T-helper 1 cell treated with Interleukin-12 subunit alpha and Interleukin-12 subunit beta and Interleukin-4 antibody, amounts not matched to agents 30 μg/mL and 1 μg/mL, for 36 hours (primary cell): ENCODE measurements around the gene CCNT1.
"Not testable (repeated sequence)": the region's sequence is repeated elsewhere in the genome, so short reads cannot be mapped to it uniquely, and the experiment has no call there.

Experiments
- H3K27ac Mint-ChIP-seq: one replicate; pipeline ENCODE4 v1.8.0; 2021; ENCODE audit warnings: mild to moderate bottlenecking, mixed read lengths
- H3K27me3 Mint-ChIP-seq: one replicate; pipeline ENCODE4 v1.8.0; 2021; ENCODE audit warnings: low read depth, mixed read lengths
- H3K36me3 Mint-ChIP-seq: one replicate; pipeline ENCODE4 v1.8.0; 2021; ENCODE audit warnings: low read depth, mixed read lengths
- H3K4me1 Mint-ChIP-seq: one replicate; pipeline ENCODE4 v1.8.0; 2021; ENCODE audit warnings: low read depth, mixed read lengths
- H3K4me3 Mint-ChIP-seq: one replicate; pipeline ENCODE4 v1.8.0; 2021; ENCODE audit warnings: mild to moderate bottlenecking, moderate library complexity, mixed read lengths
- H3K9me3 Mint-ChIP-seq: one replicate; pipeline ENCODE4 v1.8.0; 2021; ENCODE audit warnings: mixed read lengths

Gene CCNT1

GRCh38 chr12:48683534-48683933 is 33.0 kb downstream of the CCNT1 start:
- Mint-ChIP-seq H3K4me1 (peaks cover 28% of the 10 kb centered on the region), H3K4me3 (peak overlapping the region; percentile 38), H3K9me3 (no peaks in the 10 kb centered on the region), H3K27me3 (no peaks in the 10 kb centered on the region), H3K36me3 (peaks cover 23% of the 10 kb centered on the region), H3K27ac (no peak overlapping the region)

- no peak overlapping the region for H3K4me3 Mint-ChIP-seq
- no peaks in the 10 kb centered on the region for H3K27me3 Mint-ChIP-seq
- H3K9me3 Mint-ChIP-seq = no peaks in the 10 kb centered on the region
- H3K4me1 Mint-ChIP-seq = peaks cover 32% of the 10 kb centered on the region
- H3K27ac Mint-ChIP-seq = no peak overlapping the region
- H3K36me3 Mint-ChIP-seq = peaks cover 25% of the 10 kb centered on the region
Observed at GRCh38 chr12:48682927-48683326, 33.6 kb downstream of the CCNT1 start.

GRCh38 chr12:48682533-48682905 is 34.0 kb downstream of the CCNT1 start:
- H3K4me1 Mint-ChIP-seq = peaks cover 35% of the 10 kb centered on the region

GRCh38 chr12:48681710-48682532 is 34.6 kb downstream of the CCNT1 start, which contains the start of gene KANSL2:
Gene KANSL2, minus strand, starts transcription at chr12:48682238. Its CDS starts 606 bp downstream, at chr12:48681632.
- peaks cover 29% of the 10 kb centered on the region for H3K36me3 Mint-ChIP-seq
- peaks cover 38% of the 10 kb centered on the region for H3K4me1 Mint-ChIP-seq
- H3K27ac Mint-ChIP-seq = peak within 1 kb of the TSS; percentile 97
- H3K27me3 Mint-ChIP-seq = no peaks in the 10 kb centered on the region
- H3K9me3 Mint-ChIP-seq = no peaks in the 10 kb centered on the region
- H3K4me3 Mint-ChIP-seq = peak within 1 kb of the TSS; percentile 99

More at GRCh38 chr12:48682533-48682905, 34.0 kb downstream of the CCNT1 start:
- H3K9me3 Mint-ChIP-seq, H3K27me3 Mint-ChIP-seq: not testable (repeated sequence)
- peak overlapping the region; percentile 97 for H3K27ac Mint-ChIP-seq
- peak overlapping the region; percentile 99 for H3K4me3 Mint-ChIP-seq
- peaks cover 25% of the 10 kb centered on the region for H3K36me3 Mint-ChIP-seq

GRCh38 chr12:48681399-48681709 is 35.2 kb downstream of the CCNT1 start:
- H3K9me3 Mint-ChIP-seq = no peaks in the 10 kb centered on the region
- peaks cover 38% of the 10 kb centered on the region for H3K4me1 Mint-ChIP-seq
- H3K27me3 Mint-ChIP-seq = no peaks in the 10 kb centered on the region
- peak overlapping the region; percentile 99 for H3K4me3 Mint-ChIP-seq
- peak overlapping the region; percentile 97 for H3K27ac Mint-ChIP-seq
- H3K36me3 Mint-ChIP-seq = peaks cover 29% of the 10 kb centered on the region

GRCh38 chr12:48680861-48681260 is 35.6 kb downstream of the CCNT1 start:
- Mint-ChIP-seq H3K4me3 (peak overlapping the region; percentile 99), H3K27me3 (no peaks in the 10 kb centered on the region), H3K36me3 (peaks cover 29% of the 10 kb centered on the region), H3K27ac (peak overlapping the region; percentile 36), H3K9me3 (no peaks in the 10 kb centered on the region), H3K4me1 (peaks cover 38% of the 10 kb centered on the region)

GRCh38 chr12:48678551-48679185 is 37.8 kb downstream of the CCNT1 start:
- H3K27me3 Mint-ChIP-seq = no peaks in the 10 kb centered on the region
- H3K4me1 Mint-ChIP-seq = peaks cover 38% of the 10 kb centered on the region
- H3K36me3 Mint-ChIP-seq = peaks cover 29% of the 10 kb centered on the region
- H3K27ac Mint-ChIP-seq = peak overlapping the region; percentile 29
- no peaks in the 10 kb centered on the region for H3K9me3 Mint-ChIP-seq
- peak overlapping the region; percentile 99 for H3K4me3 Mint-ChIP-seq

- Mint-ChIP-seq H3K36me3 (peaks cover 28% of the 10 kb centered on the region), H3K4me3 (no peak overlapping the region), H3K4me1 (peaks cover 4% of the 10 kb centered on the region), H3K27ac (no peak overlapping the region), H3K27me3 (no peaks in the 10 kb centered on the region), H3K9me3 (no peaks in the 10 kb centered on the region)
Observed at GRCh38 chr12:48671231-48671856, 45.2 kb downstream of the CCNT1 start.

- Mint-ChIP-seq H3K4me3 (no peak overlapping the region), H3K9me3 (no peaks in the 10 kb centered on the region), H3K27me3 (no peaks in the 10 kb centered on the region), H3K27ac (no peak overlapping the region), H3K36me3 (peaks cover 33% of the 10 kb centered on the region), H3K4me1 (peaks cover 4% of the 10 kb centered on the region)
Observed at GRCh38 chr12:48668996-48669395, 47.5 kb downstream of the CCNT1 start.

- H3K9me3 Mint-ChIP-seq = no peaks in the 10 kb centered on the region
- no peak overlapping the region for H3K27ac Mint-ChIP-seq
- H3K36me3 Mint-ChIP-seq = peaks cover 39% of the 10 kb centered on the region
- no peak overlapping the region for H3K4me3 Mint-ChIP-seq
- H3K4me1 Mint-ChIP-seq = peaks cover 3% of the 10 kb centered on the region
- no peaks in the 10 kb centered on the region for H3K27me3 Mint-ChIP-seq
Observed at GRCh38 chr12:48659863-48660262, 56.6 kb downstream of the CCNT1 start.

GRCh38 chr12:48651681-48652080 is 64.8 kb downstream of the CCNT1 start:
- Mint-ChIP-seq H3K4me3 (no peak overlapping the region), H3K4me1 (peaks cover 5% of the 10 kb centered on the region), H3K36me3 (peaks cover 26% of the 10 kb centered on the region), H3K27me3 (no peaks in the 10 kb centered on the region), H3K27ac (no peak overlapping the region), H3K9me3 (no peaks in the 10 kb centered on the region)

- not testable (repeated sequence) for H3K27me3 Mint-ChIP-seq, H3K4me1 Mint-ChIP-seq, H3K27ac Mint-ChIP-seq, H3K9me3 Mint-ChIP-seq, H3K4me3 Mint-ChIP-seq
- peaks cover 23% of the 10 kb centered on the region for H3K36me3 Mint-ChIP-seq
Observed at GRCh38 chr12:48645354-48645753, 71.2 kb downstream of the CCNT1 start.

GRCh38 chr12:48643011-48643410 is 73.5 kb downstream of the CCNT1 start:
- H3K36me3 Mint-ChIP-seq = peaks cover 25% of the 10 kb centered on the region
- H3K4me1 Mint-ChIP-seq = peaks cover under 1% of the 10 kb centered on the region
- H3K4me3 Mint-ChIP-seq = no peak overlapping the region
- peaks cover 6% of the 10 kb centered on the region for H3K9me3 Mint-ChIP-seq
- H3K27ac Mint-ChIP-seq = no peak overlapping the region
- H3K27me3 Mint-ChIP-seq = no peaks in the 10 kb centered on the region

- not testable (repeated sequence) for H3K4me3 Mint-ChIP-seq, H3K9me3 Mint-ChIP-seq, H3K27me3 Mint-ChIP-seq, H3K27ac Mint-ChIP-seq, H3K4me1 Mint-ChIP-seq
- H3K36me3 Mint-ChIP-seq = peaks cover 24% of the 10 kb centered on the region
Observed at GRCh38 chr12:48641752-48642555, 74.6 kb downstream of the CCNT1 start.
